ENCODE results near the gene FGFR2.
"Not testable (repeated sequence)": the region's sequence is repeated elsewhere in the genome, so short reads cannot be mapped to it uniquely, and the experiment has no call there.

Gene FGFR2

DNA sequence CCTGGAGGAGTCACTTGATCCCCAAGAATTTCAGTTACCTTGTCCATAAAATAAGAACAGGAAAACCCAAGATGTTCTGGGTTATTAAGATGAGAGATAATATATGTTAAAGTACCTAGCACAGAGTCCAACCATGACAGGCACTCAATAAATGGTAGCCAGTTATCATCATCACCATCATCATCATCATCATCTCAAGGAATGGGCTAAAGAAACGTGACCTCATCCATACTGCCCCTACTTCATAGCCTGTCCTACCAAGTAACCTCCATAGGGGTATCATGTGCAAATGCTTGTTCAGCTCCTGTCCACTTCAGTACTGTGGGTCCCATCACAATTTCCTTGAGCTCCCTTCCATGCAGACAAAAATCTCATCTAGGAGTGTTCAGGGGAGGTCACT lies 14.4 kb downstream of the FGFR2 start:
- DNase-seq, result no peak

DNA sequence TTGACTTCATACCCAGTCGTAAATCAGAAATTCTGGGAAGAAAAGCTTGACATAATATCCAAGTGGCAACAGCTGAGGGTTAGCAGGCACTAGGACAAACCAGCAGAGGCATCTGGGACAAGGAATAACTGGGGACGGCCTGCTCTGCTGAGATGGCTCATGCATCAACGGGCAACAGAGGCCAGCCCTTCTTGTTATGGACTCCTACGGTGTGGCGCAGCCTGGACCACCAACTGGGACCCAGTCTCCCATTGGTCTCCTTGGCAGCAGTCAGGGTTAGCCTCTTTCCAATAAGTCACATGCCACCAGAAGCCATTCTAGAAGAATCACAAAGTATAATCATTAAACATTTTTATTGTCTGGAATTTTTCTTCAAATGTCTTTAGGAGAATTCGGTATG lies 15.0 kb downstream of the FGFR2 start:
- DNase-seq, result no peak

DNA sequence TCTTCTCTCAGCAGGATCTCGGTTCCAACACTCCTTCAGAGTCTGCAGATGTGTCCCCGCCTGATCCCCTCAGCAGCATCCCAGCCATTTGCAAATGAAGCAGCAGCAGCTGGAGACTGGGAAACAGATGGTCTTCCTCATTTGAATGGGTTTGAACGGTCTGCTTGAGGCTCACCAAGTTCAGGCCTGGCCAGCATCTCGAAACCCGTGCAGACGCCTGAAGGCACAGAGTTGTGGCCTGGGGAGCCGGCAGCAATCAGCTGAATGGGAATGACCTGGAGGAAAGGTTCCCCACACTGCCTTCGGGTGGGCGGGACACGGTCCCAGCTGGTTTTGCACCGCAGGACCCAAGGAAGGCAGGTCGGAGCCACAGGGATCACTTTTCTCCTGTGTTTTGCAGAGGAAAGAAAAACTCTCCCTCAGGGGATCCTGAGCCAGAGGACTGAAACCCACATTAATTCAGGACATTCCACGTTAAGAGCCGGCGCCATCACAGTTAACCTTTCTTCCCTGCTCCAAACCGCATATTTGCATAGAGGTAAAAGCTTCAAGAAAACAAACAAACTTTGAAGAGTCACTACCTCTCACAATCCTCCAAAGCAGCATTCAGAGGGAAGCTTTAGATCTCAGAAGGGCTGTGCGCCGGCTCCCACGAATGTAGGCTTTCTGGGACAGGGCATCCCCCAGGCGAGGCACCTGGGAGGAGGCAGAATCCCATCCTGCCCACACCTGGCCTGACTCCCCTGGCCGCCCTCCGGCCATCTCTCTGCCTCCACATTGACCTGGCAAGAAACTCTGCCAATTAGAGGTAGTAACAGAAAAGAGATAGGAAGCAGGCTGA lies 17.7 kb downstream of the FGFR2 start:
- no peak for DNase-seq

GRCh38 chr10:121579656-121580055 lies 18.6 kb downstream of the FGFR2 start:
- DNase-seq, result peak; percentile 12

GRCh38 chr10:121578965-121579364 lies 19.3 kb downstream of the FGFR2 start:
- DNase-seq, result no peak

GRCh38 chr10:121578298-121578697 lies 19.9 kb downstream of the FGFR2 start:
- no peak for DNase-seq

GRCh38 chr10:121577568-121577967 lies 20.7 kb downstream of the FGFR2 start:
- no peak for DNase-seq

DNA sequence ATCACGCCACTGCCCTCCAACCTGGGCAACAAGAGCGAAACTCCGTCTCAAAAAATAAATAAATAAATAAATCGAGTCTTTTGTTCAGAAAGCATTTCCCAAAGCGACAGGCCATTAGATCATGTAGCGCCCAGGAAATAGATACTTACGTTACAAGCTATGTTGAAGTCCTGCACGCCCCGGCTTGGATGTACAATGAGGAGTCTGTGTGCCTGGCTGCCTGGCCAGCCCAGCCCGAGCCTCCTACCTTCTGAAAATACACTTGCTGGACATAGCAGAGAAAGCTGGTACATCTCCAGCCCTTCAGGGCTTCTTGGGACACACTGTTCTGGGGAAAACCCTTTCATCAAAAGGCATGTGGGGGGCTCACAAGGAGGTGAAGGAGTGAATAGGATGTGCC lies 22.1 kb downstream of the FGFR2 start:
- no peak for DNase-seq

DNA sequence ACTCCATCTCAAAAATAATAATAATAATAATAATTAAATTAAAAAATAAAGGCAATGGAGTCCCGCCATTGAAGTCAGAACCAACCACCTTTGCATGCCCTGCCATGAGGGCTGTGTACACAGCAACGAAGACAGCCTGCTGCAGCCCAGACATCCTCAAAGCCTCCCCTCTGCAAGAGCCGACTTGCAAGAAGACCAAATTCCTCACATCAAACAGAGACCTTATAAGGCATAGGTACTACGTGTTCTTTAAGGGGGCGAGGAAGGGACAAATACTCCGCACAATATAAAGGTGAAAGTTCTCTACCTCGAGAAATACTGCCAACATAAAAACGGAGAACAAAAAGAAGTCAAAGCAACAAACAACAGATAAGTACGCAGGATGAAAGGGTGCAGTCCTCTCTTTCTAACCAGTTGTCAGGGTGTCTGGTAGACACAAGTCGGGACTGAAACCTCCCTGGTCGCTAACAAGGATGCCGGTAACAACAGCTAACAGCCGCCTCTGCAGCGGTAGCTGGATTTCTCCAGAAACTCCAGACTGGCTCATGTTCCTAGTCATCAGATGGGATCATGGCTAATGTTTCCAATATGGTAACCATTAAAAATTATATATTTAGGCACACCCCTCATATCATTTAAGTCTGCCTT lies 23.6 kb downstream of the FGFR2 start:
- DNase-seq, result no peak

GRCh38 chr10:121573538-121573941 lies 24.7 kb downstream of the FGFR2 start:
- no peak for DNase-seq

- DNase-seq, result no peak
Measured at GRCh38 chr10:121572859-121573537, 25.2 kb downstream of the FGFR2 start.

DNA sequence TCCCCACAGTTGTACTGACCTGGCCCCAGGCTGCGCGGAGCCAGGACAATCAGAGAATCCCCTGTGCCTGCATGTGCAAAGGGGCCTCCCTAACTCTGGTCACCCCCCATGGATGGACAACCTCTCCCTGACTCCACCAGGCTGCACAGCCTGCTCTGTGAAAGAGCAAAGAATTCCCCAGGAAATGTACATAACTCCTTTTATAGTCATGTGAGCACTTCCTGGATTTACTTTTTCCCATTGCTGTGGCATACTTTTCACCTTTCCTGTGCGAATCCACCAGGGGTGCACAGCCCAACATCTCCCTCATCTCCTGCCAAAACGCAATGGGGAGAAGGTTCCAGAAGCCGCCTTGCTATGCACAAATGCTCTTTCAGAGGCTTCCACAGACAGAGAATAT lies 27.9 kb downstream of the FGFR2 start:
- no peak for DNase-seq

- no peak for DNase-seq
Measured at GRCh38 chr10:121568275-121568674, 30.0 kb downstream of the FGFR2 start.

DNA sequence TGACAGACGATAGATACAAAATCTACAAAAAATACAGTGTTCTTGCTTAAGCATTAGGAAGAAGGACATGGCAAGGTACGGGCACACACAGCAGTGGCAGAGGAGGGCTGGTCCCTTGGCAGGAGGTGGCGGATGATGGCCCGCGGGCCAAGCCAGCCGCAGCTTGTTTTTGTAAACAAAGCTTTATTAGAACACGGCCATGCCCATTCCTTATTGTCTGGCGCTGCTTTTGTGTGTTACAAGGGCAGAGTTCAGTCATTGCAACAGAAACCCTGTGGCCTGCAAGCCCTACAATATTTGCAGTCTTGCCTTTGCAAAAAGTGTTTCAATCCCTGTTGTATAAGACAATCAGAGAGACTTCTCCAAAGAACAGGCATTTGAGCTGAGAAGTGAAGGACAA lies 30.7 kb downstream of the FGFR2 start:
- no peak for DNase-seq

DNA sequence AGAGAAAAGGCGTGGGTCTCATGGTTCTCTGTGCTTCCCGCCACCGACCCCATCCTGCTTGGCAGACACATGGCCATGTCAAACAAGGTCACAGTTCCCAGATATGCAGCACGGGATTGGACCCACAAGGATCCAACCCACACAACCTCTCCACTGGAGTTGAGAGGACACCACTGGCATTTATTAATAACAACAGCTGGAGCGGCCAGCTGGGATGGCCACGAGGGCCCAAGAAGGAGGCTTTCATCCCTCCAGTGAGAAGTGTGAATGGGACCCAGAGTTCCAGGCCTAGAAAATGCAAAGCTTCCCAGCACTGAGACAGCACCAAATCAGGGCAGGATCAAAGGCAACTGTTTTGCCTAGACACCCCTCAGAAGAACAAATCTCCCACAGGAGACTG lies 31.5 kb downstream of the FGFR2 start:
- no peak for DNase-seq

DNA sequence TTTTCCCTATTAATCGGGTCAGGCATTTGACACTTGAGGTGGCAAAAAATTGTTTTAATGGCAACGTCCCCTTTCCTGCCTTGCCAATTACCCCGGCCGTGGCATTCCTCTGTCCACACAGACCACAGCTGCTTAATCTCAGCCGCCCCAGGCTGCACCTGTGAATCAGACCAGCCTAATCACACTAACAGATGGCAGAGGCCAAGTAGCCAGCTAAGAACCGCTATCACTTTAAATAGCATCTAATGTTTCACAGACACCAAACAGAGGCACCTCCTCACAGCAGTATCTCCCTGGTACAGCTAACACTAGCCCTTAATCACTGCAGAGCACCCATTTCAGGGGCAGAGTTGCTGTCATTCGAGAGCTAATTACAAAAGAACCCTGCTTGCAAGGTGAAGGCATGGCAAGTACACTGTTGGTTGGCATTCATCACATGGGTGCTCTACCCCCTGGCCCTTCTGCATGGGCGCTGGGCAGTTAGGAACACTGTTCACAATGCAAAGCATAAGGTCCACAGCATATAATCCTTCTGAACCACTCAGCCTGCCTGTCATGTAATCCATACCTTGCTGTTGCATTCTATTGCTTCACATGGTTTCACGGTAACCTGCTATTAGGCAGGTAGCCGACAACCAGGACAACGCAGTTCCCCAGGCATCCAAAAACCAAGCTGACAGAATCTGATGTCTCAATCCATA lies 38.8 kb downstream of the FGFR2 start:
- no peak for DNase-seq

DNA sequence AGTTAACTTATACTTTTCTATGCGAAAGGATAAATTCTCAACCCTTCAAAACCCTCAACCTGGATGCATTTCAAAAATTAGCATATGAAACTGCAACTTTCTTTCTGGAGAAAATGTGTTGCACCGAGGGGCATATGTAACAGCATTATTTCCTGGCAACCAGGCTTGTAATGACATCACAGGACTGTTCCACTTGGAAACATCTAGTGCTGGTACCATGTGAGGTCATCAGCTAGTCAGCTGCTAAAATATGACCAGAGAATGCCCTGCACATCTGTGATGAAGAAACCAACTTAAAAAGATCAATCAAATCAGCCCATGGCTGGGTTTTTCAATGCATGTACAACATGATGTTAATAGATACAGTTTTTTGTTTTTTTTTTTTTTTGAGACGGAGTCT lies 40.0 kb downstream of the FGFR2 start:
- no peak for DNase-seq

DNA sequence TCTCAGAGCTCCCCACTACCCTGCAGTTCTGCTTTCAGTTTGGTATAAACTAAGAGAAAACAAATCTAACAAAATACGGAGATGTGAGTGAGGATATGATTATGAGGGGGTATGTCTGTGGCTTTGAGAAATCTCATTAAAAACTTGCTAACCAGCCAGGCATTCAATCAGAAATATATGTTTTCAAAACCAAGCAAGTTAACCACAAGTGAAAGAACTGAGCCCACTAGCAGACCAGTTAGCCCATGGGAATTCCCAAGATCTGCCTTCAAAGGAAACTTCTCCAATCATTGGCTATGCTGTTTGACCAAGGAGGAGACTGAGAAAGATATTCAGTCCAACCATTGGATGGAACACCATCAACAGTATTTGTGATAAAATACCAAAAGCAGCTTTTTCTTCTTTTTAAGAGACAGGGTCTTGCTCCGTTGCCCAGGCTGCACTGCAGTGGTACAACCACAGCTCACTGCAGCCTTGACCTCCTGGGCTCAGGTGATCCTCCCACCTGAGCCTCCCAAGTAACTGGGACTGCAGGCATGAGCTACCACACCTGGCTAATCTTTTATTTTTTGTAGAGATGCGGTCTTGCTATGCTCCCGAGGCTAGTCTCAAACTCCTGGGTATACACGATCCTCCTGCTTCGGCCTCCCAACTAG lies 41.2 kb downstream of the FGFR2 start:
- peak; percentile 3 for DNase-seq

GRCh38 chr10:121556455-121556854 lies 41.8 kb downstream of the FGFR2 start:
- DNase-seq, result no peak

- not testable (repeated sequence) for DNase-seq
Measured at GRCh38 chr10:121554916-121555315, 43.3 kb downstream of the FGFR2 start.

- DNase-seq, result no peak
Measured at GRCh38 chr10:121553511-121554264, 44.6 kb downstream of the FGFR2 start.

- DNase-seq, result no peak
Measured at GRCh38 chr10:121552746-121553145, 45.5 kb downstream of the FGFR2 start.

Data from fibroblast of upper back skin (primary cell).